ENCODE measurements around the gene TSPAN11. TPM values are rescaled to one million over a fixed set of nuclear protein-coding genes. Genes with fewer than 3 reads are reported as not detected.

The TSPAN11 gene
- total and polyA plus RNA-seq, 2 experiments from 2014 or later = 2.1 to 6.0 TPM

DNA sequence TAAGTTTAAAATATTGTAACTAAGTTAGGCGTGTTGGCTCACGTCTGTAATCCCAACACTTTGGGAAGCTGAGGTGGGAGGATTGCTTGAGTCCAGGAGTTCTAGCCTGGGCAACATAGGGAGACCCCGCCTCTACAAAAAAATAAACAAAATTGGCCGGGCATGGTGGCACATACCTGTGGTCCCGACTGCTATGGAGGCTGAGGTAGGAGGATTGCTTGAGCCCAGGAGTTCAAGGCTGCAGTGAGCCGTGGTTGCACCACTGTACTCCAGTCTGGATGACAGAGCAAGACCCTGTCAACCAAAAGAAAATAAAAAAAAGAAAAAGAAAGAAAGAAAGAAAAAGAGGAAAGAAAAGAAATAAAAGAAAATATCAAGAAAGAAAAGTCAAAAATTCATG, 72.5 kb downstream of the TSPAN11 start (continued):
- TF ChIP-seq, protein P1, sequence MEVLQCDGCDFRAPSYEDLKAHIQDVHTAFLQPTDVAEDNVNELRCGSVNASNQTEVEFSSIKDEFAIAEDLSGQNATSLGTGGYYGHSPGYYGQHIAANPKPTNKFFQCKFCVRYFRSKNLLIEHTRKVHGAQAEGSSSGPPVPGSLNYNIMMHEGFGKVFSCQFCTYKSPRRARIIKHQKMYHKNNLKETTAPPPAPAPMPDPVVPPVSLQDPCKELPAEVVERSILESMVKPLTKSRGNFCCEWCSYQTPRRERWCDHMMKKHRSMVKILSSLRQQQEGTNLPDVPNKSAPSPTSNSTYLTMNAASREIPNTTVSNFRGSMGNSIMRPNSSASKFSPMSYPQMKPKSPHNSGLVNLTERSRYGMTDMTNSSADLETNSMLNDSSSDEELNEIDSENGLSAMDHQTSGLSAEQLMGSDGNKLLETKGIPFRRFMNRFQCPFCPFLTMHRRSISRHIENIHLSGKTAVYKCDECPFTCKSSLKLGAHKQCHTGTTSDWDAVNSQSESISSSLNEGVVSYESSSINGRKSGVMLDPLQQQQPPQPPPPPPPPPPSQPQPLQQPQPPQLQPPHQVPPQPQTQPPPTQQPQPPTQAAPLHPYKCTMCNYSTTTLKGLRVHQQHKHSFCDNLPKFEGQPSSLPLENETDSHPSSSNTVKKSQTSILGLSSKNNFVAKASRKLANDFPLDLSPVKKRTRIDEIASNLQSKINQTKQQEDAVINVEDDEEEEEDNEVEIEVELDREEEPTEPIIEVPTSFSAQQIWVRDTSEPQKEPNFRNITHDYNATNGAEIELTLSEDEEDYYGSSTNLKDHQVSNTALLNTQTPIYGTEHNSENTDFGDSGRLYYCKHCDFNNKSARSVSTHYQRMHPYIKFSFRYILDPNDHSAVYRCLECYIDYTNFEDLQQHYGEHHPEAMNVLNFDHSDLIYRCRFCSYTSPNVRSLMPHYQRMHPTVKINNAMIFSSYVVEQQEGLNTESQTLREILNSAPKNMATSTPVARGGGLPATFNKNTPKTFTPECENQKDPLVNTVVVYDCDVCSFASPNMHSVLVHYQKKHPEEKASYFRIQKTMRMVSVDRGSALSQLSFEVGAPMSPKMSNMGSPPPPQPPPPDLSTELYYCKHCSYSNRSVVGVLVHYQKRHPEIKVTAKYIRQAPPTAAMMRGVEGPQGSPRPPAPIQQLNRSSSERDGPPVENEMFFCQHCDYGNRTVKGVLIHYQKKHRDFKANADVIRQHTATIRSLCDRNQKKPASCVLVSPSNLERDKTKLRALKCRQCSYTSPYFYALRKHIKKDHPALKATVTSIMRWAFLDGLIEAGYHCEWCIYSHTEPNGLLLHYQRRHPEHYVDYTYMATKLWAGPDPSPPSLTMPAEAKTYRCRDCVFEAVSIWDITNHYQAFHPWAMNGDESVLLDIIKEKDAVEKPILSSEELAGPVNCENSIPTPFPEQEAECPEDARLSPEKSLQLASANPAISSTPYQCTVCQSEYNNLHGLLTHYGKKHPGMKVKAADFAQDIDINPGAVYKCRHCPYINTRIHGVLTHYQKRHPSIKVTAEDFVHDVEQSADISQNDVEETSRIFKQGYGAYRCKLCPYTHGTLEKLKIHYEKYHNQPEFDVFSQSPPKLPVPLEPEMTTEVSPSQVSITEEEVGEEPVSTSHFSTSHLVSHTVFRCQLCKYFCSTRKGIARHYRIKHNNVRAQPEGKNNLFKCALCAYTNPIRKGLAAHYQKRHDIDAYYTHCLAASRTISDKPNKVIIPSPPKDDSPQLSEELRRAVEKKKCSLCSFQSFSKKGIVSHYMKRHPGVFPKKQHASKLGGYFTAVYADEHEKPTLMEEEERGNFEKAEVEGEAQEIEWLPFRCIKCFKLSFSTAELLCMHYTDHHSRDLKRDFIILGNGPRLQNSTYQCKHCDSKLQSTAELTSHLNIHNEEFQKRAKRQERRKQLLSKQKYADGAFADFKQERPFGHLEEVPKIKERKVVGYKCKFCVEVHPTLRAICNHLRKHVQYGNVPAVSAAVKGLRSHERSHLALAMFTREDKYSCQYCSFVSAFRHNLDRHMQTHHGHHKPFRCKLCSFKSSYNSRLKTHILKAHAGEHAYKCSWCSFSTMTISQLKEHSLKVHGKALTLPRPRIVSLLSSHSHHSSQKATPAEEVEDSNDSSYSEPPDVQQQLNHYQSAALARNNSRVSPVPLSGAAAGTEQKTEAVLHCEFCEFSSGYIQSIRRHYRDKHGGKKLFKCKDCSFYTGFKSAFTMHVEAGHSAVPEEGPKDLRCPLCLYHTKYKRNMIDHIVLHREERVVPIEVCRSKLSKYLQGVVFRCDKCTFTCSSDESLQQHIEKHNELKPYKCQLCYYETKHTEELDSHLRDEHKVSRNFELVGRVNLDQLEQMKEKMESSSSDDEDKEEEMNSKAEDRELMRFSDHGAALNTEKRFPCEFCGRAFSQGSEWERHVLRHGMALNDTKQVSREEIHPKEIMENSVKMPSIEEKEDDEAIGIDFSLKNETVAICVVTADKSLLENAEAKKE (CRISPR knock-in tag; IDR thresholded peaks at IDR 0.05) = no peak
- TF ChIP-seq CREB1 (CRISPR knock-in tag; IDR thresholded peaks at IDR 0.05; ENCODE audit: low read depth) = no peak
- TF ChIP-seq EZH2phosphoT487 (IDR thresholded peaks at IDR 0.05; ENCODE audit: unreplicated experiment) = no peak

DNA sequence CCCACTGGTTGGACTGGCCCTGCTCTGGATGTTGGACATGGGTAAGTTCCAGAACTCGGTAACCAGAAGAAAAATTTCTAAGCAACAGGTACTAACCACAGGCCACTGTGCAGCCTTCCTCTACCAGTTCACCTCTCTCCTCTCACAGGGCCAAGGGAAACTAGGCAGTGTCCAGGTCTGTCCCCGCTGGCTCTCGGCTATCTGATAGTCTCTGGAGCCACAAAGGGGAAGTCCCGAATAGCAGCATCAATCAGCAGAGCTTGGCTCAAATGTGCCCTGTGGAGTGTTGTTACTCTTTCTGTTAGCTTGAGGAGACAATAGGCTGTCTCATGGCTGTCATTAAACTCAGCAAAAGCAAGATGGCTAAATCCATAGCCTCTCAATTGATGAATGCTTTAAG, 73.2 kb downstream of the TSPAN11 start:
- H2AFZ ChIP-seq = no peak overlapping the region
- H3K27ac Mint-ChIP-seq = no peak overlapping the region
- H3K27me3 Mint-ChIP-seq (ENCODE audit: insufficient read depth, low read depth, poor library complexity) = peaks cover 14% of the 10 kb centered on the region
- no peaks in the 10 kb centered on the region for H3K9me2 ChIP-seq (ENCODE audit: insufficient read depth)
- H3K27me3 ChIP-seq (ENCODE audit: insufficient read depth) = no peaks in the 10 kb centered on the region
- H3K27ac ChIP-seq (ENCODE audit: low read depth) = no peak overlapping the region
- H3K4me3 Mint-ChIP-seq = no peak overlapping the region
- no peaks in the 10 kb centered on the region for H3F3A ChIP-seq (replicated peaks; ENCODE audit: low read depth)
- H3K4me3 ChIP-seq = no peak overlapping the region
- no peak for DNase-seq (ENCODE audit: low spot score)
- peaks cover 17% of the 10 kb centered on the region; the same call in 2 of the 3 replicates for H3K4me1 Mint-ChIP-seq
- H3K36me3 ChIP-seq (ENCODE audit: insufficient read depth) = no peaks in the 10 kb centered on the region
- no peak for ATAC-seq
- H4K20me1 ChIP-seq (replicated peaks; ENCODE audit: insufficient read depth) = no peaks in the 10 kb centered on the region
- H3K36me3 Mint-ChIP-seq (ENCODE audit: low read depth) = no peaks in the 10 kb centered on the region
- H3K4me1 ChIP-seq (ENCODE audit: insufficient read depth) = no peaks in the 10 kb centered on the region
- no peaks in the 10 kb centered on the region for H3K79me2 ChIP-seq (replicated peaks; ENCODE audit: insufficient read depth)
- no peaks in the 10 kb centered on the region for H3K9me3 Mint-ChIP-seq
- no peak overlapping the region for H3K4me2 ChIP-seq
- TF ChIP-seq, protein P2, sequence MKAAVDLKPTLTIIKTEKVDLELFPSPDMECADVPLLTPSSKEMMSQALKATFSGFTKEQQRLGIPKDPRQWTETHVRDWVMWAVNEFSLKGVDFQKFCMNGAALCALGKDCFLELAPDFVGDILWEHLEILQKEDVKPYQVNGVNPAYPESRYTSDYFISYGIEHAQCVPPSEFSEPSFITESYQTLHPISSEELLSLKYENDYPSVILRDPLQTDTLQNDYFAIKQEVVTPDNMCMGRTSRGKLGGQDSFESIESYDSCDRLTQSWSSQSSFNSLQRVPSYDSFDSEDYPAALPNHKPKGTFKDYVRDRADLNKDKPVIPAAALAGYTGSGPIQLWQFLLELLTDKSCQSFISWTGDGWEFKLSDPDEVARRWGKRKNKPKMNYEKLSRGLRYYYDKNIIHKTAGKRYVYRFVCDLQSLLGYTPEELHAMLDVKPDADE (IDR thresholded peaks at IDR 0.05) = no peak
- TF ChIP-seq NANOG (IDR thresholded peaks at IDR 0.05; ENCODE audit: borderline replicate concordance) = no peak
- TF ChIP-seq ZNF331 (CRISPR knock-in tag; IDR thresholded peaks at IDR 0.05; ENCODE audit: low read depth) = no peak
- TF ChIP-seq, protein P1 (CRISPR knock-in tag; IDR thresholded peaks at IDR 0.05) = no peak
- TF ChIP-seq STAT1 (IDR thresholded peaks at IDR 0.05; ENCODE audit: unreplicated experiment) = no peak

Data from GM23338 (cell line).